NCI-H2196 (cell line): ENCODE measurements around the gene FOXK1.
A peak's percentile ranks its signal among the peaks of the same experiment; 100 is the strongest.

ENCODE experiments used
- DNase-seq: peaks from one replicate; lab custom pipeline; 2025; ENCODE audit not compliant: unreplicated experiment; lab: John Stamatoyannopoulos, UW

Gene FOXK1

GRCh38 chr7:4694305-4694704, 12.2 kb downstream of the FOXK1 start:
- no peak for DNase-seq

- no peak for DNase-seq
These were observed 16.7 kb downstream of the FOXK1 start for GRCh38 chr7:4698707-4699275.

GRCh38 chr7:4699841-4700240, 17.7 kb downstream of the FOXK1 start:
- DNase-seq: no peak

GRCh38 chr7:4700577-4701235, 18.6 kb downstream of the FOXK1 start:
- DNase-seq: no peak

- DNase-seq: no peak
These were observed 20.9 kb downstream of the FOXK1 start for GRCh38 chr7:4702961-4703512.

GRCh38 chr7:4703532-4703931, 21.4 kb downstream of the FOXK1 start:
- DNase-seq: no peak

- DNase-seq: no peak
These were observed 24.5 kb downstream of the FOXK1 start for GRCh38 chr7:4706384-4707216.

- no peak for DNase-seq
These were observed 25.2 kb downstream of the FOXK1 start for GRCh38 chr7:4707217-4707741.

- DNase-seq: no peak
These were observed 25.9 kb downstream of the FOXK1 start for GRCh38 chr7:4707980-4708411.

- DNase-seq: no peak
These were observed 27.1 kb downstream of the FOXK1 start for GRCh38 chr7:4709187-4709586.

GRCh38 chr7:4711093-4711492, 29.0 kb downstream of the FOXK1 start:
- DNase-seq: no peak

- no peak for DNase-seq
These were observed 29.5 kb downstream of the FOXK1 start for GRCh38 chr7:4711634-4712033.

GRCh38 chr7:4712281-4713182, 30.4 kb downstream of the FOXK1 start:
- peak; percentile 41 for DNase-seq

GRCh38 chr7:4713183-4713784, 31.2 kb downstream of the FOXK1 start:
- no peak for DNase-seq

- no peak for DNase-seq
These were observed 32.1 kb downstream of the FOXK1 start for GRCh38 chr7:4714161-4714700.

GRCh38 chr7:4714767-4715409, 32.8 kb downstream of the FOXK1 start:
- DNase-seq: no peak

GRCh38 chr7:4715410-4715776, 33.3 kb downstream of the FOXK1 start:
- DNase-seq: no peak

GRCh38 chr7:4716946-4717795, 35.1 kb downstream of the FOXK1 start:
- no peak for DNase-seq

GRCh38 chr7:4718075-4718474, 36.0 kb downstream of the FOXK1 start:
- DNase-seq: no peak
